ENCODE measurements around the gene EGR1. TPM values are rescaled to one million over a fixed set of nuclear protein-coding genes. Genes with fewer than 3 reads are reported as not detected.

Gene EGR1
- total RNA-seq, result 10 to 100 TPM in 2 of 4 donors, 1 to 10 TPM in 2; 3.1 to 14.1 (median 8.8) TPM

DNA sequence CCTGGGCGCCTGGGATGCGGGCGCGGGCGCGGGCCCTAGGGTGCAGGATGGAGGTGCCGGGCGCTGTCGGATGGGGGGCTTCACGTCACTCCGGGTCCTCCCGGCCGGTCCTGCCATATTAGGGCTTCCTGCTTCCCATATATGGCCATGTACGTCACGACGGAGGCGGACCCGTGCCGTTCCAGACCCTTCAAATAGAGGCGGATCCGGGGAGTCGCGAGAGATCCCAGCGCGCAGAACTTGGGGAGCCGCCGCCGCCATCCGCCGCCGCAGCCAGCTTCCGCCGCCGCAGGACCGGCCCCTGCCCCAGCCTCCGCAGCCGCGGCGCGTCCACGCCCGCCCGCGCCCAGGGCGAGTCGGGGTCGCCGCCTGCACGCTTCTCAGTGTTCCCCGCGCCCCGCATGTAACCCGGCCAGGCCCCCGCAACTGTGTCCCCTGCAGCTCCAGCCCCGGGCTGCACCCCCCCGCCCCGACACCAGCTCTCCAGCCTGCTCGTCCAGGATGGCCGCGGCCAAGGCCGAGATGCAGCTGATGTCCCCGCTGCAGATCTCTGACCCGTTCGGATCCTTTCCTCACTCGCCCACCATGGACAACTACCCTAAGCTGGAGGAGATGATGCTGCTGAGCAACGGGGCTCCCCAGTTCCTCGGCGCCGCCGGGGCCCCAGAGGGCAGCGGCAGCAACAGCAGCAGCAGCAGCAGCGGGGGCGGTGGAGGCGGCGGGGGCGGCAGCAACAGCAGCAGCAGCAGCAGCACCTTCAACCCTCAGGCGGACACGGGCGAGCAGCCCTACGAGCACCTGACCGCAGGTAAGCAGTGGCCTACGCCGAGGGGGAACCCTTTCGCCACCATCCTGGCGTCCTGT, at the start of gene EGR1:
TSS of gene EGR1 (plus strand) at position 219 of the 864 bp plus-strand sequence. CDS start at position 502, 283 bp downstream.
- DNase-seq (ENCODE audit: low spot score in 2 of 2), result peak; percentile 92 to 96
- H3K9me3 ChIP-seq, result no peaks in the 10 kb centered on the region
- WGBS, 2 donors, result 1% methylated on average over 25 to 58 of the region's 85 CpGs
- peak within 1 kb of the TSS; percentile 96 to 98 (median 98) for H3K27ac ChIP-seq
- peaks cover 0 to 60% (median 24%) of the 10 kb centered on the region in 4 donors for H3K4me1 ChIP-seq
- peaks cover 0 to 11% (median 0%) of the 10 kb centered on the region in 3 donors for H3K36me3 ChIP-seq
- no peaks in the 10 kb centered on the region for H3K27me3 ChIP-seq
- peak within 1 kb of the TSS; percentile 54 to 95 (median 74) for H3K4me3 ChIP-seq
- no peak for TF ChIP-seq CTCF (IDR thresholded peaks at IDR 0.05)
- TF ChIP-seq EP300 (IDR thresholded peaks at IDR 0.05), result peak in 1 of 2 donors; percentile 88
- TF ChIP-seq POLR2A (IDR thresholded peaks at IDR 0.05), result peak; percentile 93 to 94

- no peak overlapping the region for H3K27ac ChIP-seq
- WGBS, 2 donors, result 92 to 94% methylated on average over 2 of the region's 2 CpGs
- no peak overlapping the region for H3K4me3 ChIP-seq
- H3K27me3 ChIP-seq, result no peaks in the 10 kb centered on the region
- no peaks in the 10 kb centered on the region for H3K9me3 ChIP-seq
- H3K36me3 ChIP-seq, result peaks cover 10 to 98% (median 30%) of the 10 kb centered on the region in 3 donors
- TF ChIP-seq EP300 (IDR thresholded peaks at IDR 0.05) (no peak), CTCF (IDR thresholded peaks at IDR 0.05) (no peak), POLR2A (IDR thresholded peaks at IDR 0.05) (no peak)
- no peaks in the 10 kb centered on the region for H3K4me1 ChIP-seq
- DNase-seq (ENCODE audit: low spot score in 2 of 2), result no peak
Measured at GRCh38 chr5:138418444-138418843, 46.8 kb upstream of the EGR1 start.

- Histone ChIP-seq H3K9me3 (no peaks in the 10 kb centered on the region), H3K36me3 (peaks cover 16 to 100% (median 33%) of the 10 kb centered on the region in 3 donors), H3K4me3 (no peak overlapping the region), H3K27ac (no peak overlapping the region), H3K27me3 (no peaks in the 10 kb centered on the region), H3K4me1 (no peaks in the 10 kb centered on the region)
- no peak for DNase-seq (ENCODE audit: low spot score in 2 of 2)
- TF ChIP-seq EP300 (IDR thresholded peaks at IDR 0.05), result no peak
- no peak for TF ChIP-seq POLR2A (IDR thresholded peaks at IDR 0.05)
- TF ChIP-seq CTCF (IDR thresholded peaks at IDR 0.05), result no peak
- WGBS, 2 donors, result 91 to 95% methylated on average over 1 of the region's 1 CpG
Measured at GRCh38 chr5:138425079-138425478, 40.2 kb upstream of the EGR1 start.

GRCh38 chr5:138435943-138436342, 29.3 kb upstream of the EGR1 start:
- Histone ChIP-seq H3K9me3 (no peaks in the 10 kb centered on the region), H3K27me3 (no peaks in the 10 kb centered on the region), H3K36me3 (peaks cover 3 to 62% (median 14%) of the 10 kb centered on the region in 3 donors), H3K4me3 (no peak overlapping the region), H3K4me1 (peaks cover 0 to 21% (median 8%) of the 10 kb centered on the region in 4 donors), H3K27ac (no peak overlapping the region)
- WGBS, 2 donors, result 77% methylated on average over 5 of the region's 5 CpGs
- TF ChIP-seq EP300 (IDR thresholded peaks at IDR 0.05), result no peak
- no peak for TF ChIP-seq POLR2A (IDR thresholded peaks at IDR 0.05)
- no peak for TF ChIP-seq CTCF (IDR thresholded peaks at IDR 0.05)
- DNase-seq (ENCODE audit: low spot score in 2 of 2), result no peak
